ENCODE results near the gene ACY1.

GRCh38 chr3:52022323-52023100 lies 39.2 kb downstream of the ACY1 start:
- no peak for TF ChIP-seq CTCF (conservative IDR thresholded peaks at IDR 0.05)
- TF ChIP-seq ZFX (IDR thresholded peaks at IDR 0.05) = no peak

Data from C4-2B (cell line).